Astrocyte of the cerebellum (primary cell): ENCODE results near the gene ADAT1.

Experiments
- DNase-seq: peaks from one replicate; pipeline ENCODE4 v3.0.0-alpha.2; 2011; ENCODE audit warnings: low read depth
- H3K4me3 ChIP-seq: 2 replicates; pipeline ENCODE4 v1.5.1; 2011; ENCODE audit warnings: mild to moderate bottlenecking, low read depth, low read length, moderate library complexity
- in situ Hi-C: cut with HindIII; loops from 2 replicates; pipeline ENCODE4 v1.10.0; 2017; ENCODE audit warnings: low sequenced_read_pairs
- TF ChIP-seq, protein P1 (sequence below): IDR thresholded peaks from 2 replicates; pipeline ENCODE4 v1.5.1; 2012; ENCODE audit warnings: low read length, low read depth, moderate library complexity, mild to moderate bottlenecking; ENCODE audit errors: missing control alignments

Gene ADAT1, protein sequence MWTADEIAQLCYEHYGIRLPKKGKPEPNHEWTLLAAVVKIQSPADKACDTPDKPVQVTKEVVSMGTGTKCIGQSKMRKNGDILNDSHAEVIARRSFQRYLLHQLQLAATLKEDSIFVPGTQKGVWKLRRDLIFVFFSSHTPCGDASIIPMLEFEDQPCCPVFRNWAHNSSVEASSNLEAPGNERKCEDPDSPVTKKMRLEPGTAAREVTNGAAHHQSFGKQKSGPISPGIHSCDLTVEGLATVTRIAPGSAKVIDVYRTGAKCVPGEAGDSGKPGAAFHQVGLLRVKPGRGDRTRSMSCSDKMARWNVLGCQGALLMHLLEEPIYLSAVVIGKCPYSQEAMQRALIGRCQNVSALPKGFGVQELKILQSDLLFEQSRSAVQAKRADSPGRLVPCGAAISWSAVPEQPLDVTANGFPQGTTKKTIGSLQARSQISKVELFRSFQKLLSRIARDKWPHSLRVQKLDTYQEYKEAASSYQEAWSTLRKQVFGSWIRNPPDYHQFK

GRCh38 chr16:75622761-75623605 lies at the start of gene ADAT1:
ADAT1 (minus strand) TSS chr16:75623281; CDS start chr16:75620799, 2,482 bp downstream.
- H3K4me3 ChIP-seq = peak within 1 kb of the TSS; percentile 65
- TF ChIP-seq, protein P1, sequence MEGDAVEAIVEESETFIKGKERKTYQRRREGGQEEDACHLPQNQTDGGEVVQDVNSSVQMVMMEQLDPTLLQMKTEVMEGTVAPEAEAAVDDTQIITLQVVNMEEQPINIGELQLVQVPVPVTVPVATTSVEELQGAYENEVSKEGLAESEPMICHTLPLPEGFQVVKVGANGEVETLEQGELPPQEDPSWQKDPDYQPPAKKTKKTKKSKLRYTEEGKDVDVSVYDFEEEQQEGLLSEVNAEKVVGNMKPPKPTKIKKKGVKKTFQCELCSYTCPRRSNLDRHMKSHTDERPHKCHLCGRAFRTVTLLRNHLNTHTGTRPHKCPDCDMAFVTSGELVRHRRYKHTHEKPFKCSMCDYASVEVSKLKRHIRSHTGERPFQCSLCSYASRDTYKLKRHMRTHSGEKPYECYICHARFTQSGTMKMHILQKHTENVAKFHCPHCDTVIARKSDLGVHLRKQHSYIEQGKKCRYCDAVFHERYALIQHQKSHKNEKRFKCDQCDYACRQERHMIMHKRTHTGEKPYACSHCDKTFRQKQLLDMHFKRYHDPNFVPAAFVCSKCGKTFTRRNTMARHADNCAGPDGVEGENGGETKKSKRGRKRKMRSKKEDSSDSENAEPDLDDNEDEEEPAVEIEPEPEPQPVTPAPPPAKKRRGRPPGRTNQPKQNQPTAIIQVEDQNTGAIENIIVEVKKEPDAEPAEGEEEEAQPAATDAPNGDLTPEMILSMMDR = no peak
- peak; percentile 97 for DNase-seq
- in situ Hi-C loops = no loop called here

DNA sequence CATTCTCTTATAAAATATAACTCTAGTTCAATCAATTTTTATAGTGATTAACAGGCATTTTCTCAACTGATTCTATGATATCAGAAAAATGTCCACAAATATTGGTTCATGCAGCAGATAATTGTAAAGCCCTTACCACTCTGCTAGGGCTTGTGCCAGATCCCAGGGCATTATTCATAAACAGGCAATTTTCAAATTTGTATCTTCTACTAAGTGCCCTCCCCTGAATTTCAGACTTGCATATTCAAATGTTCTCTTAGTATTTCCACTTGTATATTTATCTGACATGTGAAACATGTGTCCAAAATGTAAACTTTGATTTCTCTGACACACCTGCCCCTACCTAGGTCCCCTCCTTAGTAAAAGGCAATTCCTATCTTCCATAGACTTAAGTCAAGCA lies 44.4 kb upstream of the ADAT1 start:
- DNase-seq = no peak
- in situ Hi-C loops = no loop called here
- H3K4me3 ChIP-seq = no peak overlapping the region
- TF ChIP-seq, protein P1 = no peak

GRCh38 chr16:75660726-75661302 lies 37.7 kb upstream of the ADAT1 start:
- TF ChIP-seq, protein P1 = no peak
- no peak for DNase-seq
- no peak overlapping the region for H3K4me3 ChIP-seq
- in situ Hi-C loops = no loop called here

DNA sequence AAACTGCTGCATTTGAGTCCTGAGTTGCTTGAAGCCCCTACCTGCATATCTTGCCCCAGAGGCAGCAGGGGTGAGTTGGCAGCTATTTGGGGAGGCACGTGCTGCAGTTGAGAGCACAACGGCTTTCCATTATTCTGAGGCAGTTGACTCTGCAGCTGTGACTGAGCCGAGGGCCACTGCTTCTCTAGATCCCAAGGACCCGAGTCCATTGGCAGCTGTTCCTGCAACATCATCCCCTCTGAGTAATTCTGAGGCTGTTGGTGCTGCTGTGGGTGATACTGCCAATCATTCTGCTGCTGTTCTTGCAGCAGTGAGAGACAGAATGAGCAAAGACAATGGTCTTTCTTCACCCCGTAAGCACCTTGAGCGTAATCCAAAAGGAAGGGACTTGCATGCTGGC lies 37.2 kb upstream of the ADAT1 start:
- DNase-seq = no peak
- no peak overlapping the region for H3K4me3 ChIP-seq
- in situ Hi-C loops = no loop called here
- TF ChIP-seq, protein P1 = no peak

GRCh38 chr16:75658175-75658574 lies 35.1 kb upstream of the ADAT1 start:
- in situ Hi-C loops = no loop called here
- DNase-seq = no peak
- no peak overlapping the region for H3K4me3 ChIP-seq
- TF ChIP-seq, protein P1 = no peak

DNA sequence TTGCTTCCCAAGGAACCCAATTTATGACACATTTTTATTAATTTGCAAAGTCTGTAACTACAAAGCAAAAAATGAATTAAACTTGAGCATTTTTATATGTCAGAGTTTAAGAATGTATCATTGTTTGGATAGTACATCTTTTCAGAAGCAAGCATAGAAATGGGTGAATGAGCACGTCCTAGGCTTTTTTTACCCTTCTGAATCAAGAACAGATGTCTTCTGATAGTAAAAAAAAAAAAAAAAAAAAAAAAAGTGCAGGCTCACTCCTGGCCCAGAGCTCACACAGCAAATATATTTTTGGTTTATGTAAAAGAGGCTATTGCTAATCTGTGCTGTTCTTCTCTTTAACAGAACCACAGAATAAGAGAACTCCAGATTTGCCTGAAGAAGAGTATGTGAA lies 30.8 kb upstream of the ADAT1 start:
- TF ChIP-seq, protein P1 = no peak
- in situ Hi-C loops = no loop called here
- no peak for DNase-seq
- no peak overlapping the region for H3K4me3 ChIP-seq
